Nephron (organoid): Measurements from ENCODE around the gene BCL11A.

Source experiments
- H3K27ac Mint-ChIP-seq, 3 experiments: 2 replicates each; pipeline ENCODE4 v1.8.0; 2020; ENCODE audit warnings: mixed read lengths in 3 of 3, mild to moderate bottlenecking in 2 of 3, moderate library complexity in 1 of 3
- H3K27me3 Mint-ChIP-seq: 2 replicates; pipeline ENCODE4 v1.8.0; 2021; ENCODE audit warnings: low read depth, mild to moderate bottlenecking, moderate library complexity, mixed read lengths
- H3K36me3 Mint-ChIP-seq: 2 replicates; pipeline ENCODE4 v1.8.0; 2020; ENCODE audit warnings: low read depth, mixed read lengths
- H3K4me1 Mint-ChIP-seq: 2 replicates; pipeline ENCODE4 v1.8.0; 2020; ENCODE audit warnings: mixed read lengths
- H3K4me3 Mint-ChIP-seq, 3 experiments: 2 replicates each; pipeline ENCODE4 v1.8.0; 2020; ENCODE audit warnings: mild to moderate bottlenecking in 3 of 3, mixed read lengths in 3 of 3, moderate library complexity in 2 of 3
- H3K9me3 Mint-ChIP-seq: 2 replicates; pipeline ENCODE4 v1.8.0; 2020; ENCODE audit warnings: mixed read lengths
- CTCF ChIP-seq, 3 experiments: fragments of 200-600 bp; sonication (generic); IDR thresholded peaks; one replicate each; pipeline ENCODE4 v1.5.0; 2021; ENCODE audit warnings: antibody characterized with exemption in 3 of 3; ENCODE audit not compliant: unreplicated experiment in 3 of 3

Gene BCL11A

GRCh38 chr2:60416221-60417008 is 137.0 kb downstream of the BCL11A start:
- Mint-ChIP-seq H3K27ac (no peak overlapping the region), H3K9me3 (peaks cover 6% of the 10 kb centered on the region), H3K4me3 (no peak overlapping the region), H3K27me3 (peaks cover 17% of the 10 kb centered on the region), H3K36me3 (no peaks in the 10 kb centered on the region), H3K4me1 (peaks cover 4% of the 10 kb centered on the region)
- TF ChIP-seq CTCF (IDR thresholded peaks at IDR 0.05; ENCODE audit: unreplicated experiment in 3 of 3) = no peak

- H3K36me3 Mint-ChIP-seq = no peaks in the 10 kb centered on the region
These were observed 137.6 kb downstream of the BCL11A start for GRCh38 chr2:60415814-60416213.

GRCh38 chr2:60414495-60415138 is 138.8 kb downstream of the BCL11A start:
- peaks cover 20% of the 10 kb centered on the region for H3K27me3 Mint-ChIP-seq
- peaks cover 18% of the 10 kb centered on the region for H3K4me1 Mint-ChIP-seq
- H3K9me3 Mint-ChIP-seq = peaks cover 6% of the 10 kb centered on the region
- no peaks in the 10 kb centered on the region for H3K36me3 Mint-ChIP-seq
- no peak overlapping the region for H3K27ac Mint-ChIP-seq
- TF ChIP-seq CTCF (IDR thresholded peaks at IDR 0.05; ENCODE audit: unreplicated experiment in 3 of 3) = no peak
- H3K4me3 Mint-ChIP-seq = no peak overlapping the region

More at GRCh38 chr2:60415814-60416213, 137.6 kb downstream of the BCL11A start:
- H3K9me3 Mint-ChIP-seq = peaks cover 6% of the 10 kb centered on the region
- peaks cover 10% of the 10 kb centered on the region for H3K4me1 Mint-ChIP-seq
- no peak for TF ChIP-seq CTCF (IDR thresholded peaks at IDR 0.05; ENCODE audit: unreplicated experiment in 3 of 3)
- H3K4me3 Mint-ChIP-seq = no peak overlapping the region
- H3K27ac Mint-ChIP-seq = no peak overlapping the region
- H3K27me3 Mint-ChIP-seq = peaks cover 17% of the 10 kb centered on the region

GRCh38 chr2:60413814-60414168 is 139.7 kb downstream of the BCL11A start:
- Mint-ChIP-seq H3K4me3 (no peak overlapping the region), H3K9me3 (peaks cover 6% of the 10 kb centered on the region), H3K4me1 (peaks cover 26% of the 10 kb centered on the region), H3K27me3 (peaks cover 20% of the 10 kb centered on the region), H3K36me3 (no peaks in the 10 kb centered on the region), H3K27ac (no peak overlapping the region)
- TF ChIP-seq CTCF (IDR thresholded peaks at IDR 0.05; ENCODE audit: unreplicated experiment in 3 of 3) = no peak

GRCh38 chr2:60413069-60413813 is 140.2 kb downstream of the BCL11A start:
- no peak for TF ChIP-seq CTCF (IDR thresholded peaks at IDR 0.05; ENCODE audit: unreplicated experiment in 3 of 3)
- H3K27me3 Mint-ChIP-seq = peaks cover 15% of the 10 kb centered on the region
- H3K4me3 Mint-ChIP-seq = no peak overlapping the region
- no peaks in the 10 kb centered on the region for H3K36me3 Mint-ChIP-seq
- no peak overlapping the region for H3K27ac Mint-ChIP-seq
- peaks cover 31% of the 10 kb centered on the region for H3K4me1 Mint-ChIP-seq
- peaks cover 6% of the 10 kb centered on the region for H3K9me3 Mint-ChIP-seq
